GM12891 (cell line): ENCODE data around the gene ZBTB46.

Source experiments
- POLR2A ChIP-seq: IDR thresholded peaks from 2 replicates; pipeline ENCODE4 v1.6.1; 2011; ENCODE audit warnings: low read depth, low read length, control low read depth
- POLR2AphosphoS5 ChIP-seq: IDR thresholded peaks from 2 replicates; pipeline ENCODE4 v1.6.1; 2011; ENCODE audit warnings: low read depth, low read length, control low read depth
- POU2F2 ChIP-seq: IDR thresholded peaks from 2 replicates; pipeline ENCODE4 v1.6.1; 2011; ENCODE audit warnings: low read depth, mild to moderate bottlenecking, control low read depth, low read length, moderate library complexity
- SPI1 ChIP-seq: IDR thresholded peaks from 2 replicates; pipeline ENCODE4 v1.6.1; 2011; ENCODE audit warnings: low read depth, low read length, control low read depth
- TAF1 ChIP-seq: IDR thresholded peaks from 2 replicates; pipeline ENCODE4 v1.6.1; 2011; ENCODE audit warnings: low read depth, low read length, control low read depth

- TF ChIP-seq TAF1 (no peak), POLR2A (no peak), SPI1 (no peak), POLR2AphosphoS5 (no peak), POU2F2 (no peak)
Measured at GRCh38 chr20:63777614-63778013, 53.5 kb downstream of the ZBTB46 start.
